ENCODE data around the gene MIER2. TPM values are rescaled to one million over a fixed set of nuclear protein-coding genes. Genes with fewer than 3 reads are reported as not detected.
"Not testable (repeated sequence)": the region's sequence is repeated elsewhere in the genome, so short reads cannot be mapped to it uniquely, and the experiment has no call there.

Gene MIER2
- total and polyA plus RNA-seq, 4 donors: 2.7 to 4.1 (median 3.7) TPM

GRCh38 chr19:271856-272255, 72.7 kb downstream of the MIER2 start:
- Histone ChIP-seq H3K9me3 (ENCODE audit: control insufficient read depth in 4 of 4, low read length in 3 of 4) (no peaks in the 10 kb centered on the region), H3K27me3 (ENCODE audit: control insufficient read depth in 4 of 4, insufficient read depth in 4 of 4, low read length in 3 of 4) (peaks cover 0 to 9% (median 0%) of the 10 kb centered on the region in 4 donors), H3K4me3 (ENCODE audit: low read depth in 1 of 3, low read length in 3 of 3) (no peak overlapping the region), H3K4me1 (ENCODE audit: control insufficient read depth in 4 of 4, insufficient read depth in 4 of 4, low read length in 3 of 4) (peaks cover 3 to 6% (median 4%) of the 10 kb centered on the region in 4 donors), H3K9ac (ENCODE audit: low read depth in 1 of 2, low read length in 2 of 2) (no peak overlapping the region), H3K27ac (ENCODE audit: low read depth in 1 of 2, low read length in 2 of 2) (no peak overlapping the region), H3K36me3 (ENCODE audit: control insufficient read depth in 4 of 4, insufficient read depth in 3 of 4, low read depth in 1 of 4, low read length in 3 of 4) (no peaks in the 10 kb centered on the region)
- DNase-seq (ENCODE audit: low spot score): no peak
- 67% methylated on average over 6 of the region's 6 CpGs for WGBS
- TF ChIP-seq HNF4A (conservative IDR thresholded peaks at IDR 0.05) (no peak), RXRA (IDR thresholded peaks at IDR 0.05) (no peak), HNF4G (IDR thresholded peaks at IDR 0.05) (no peak), ATF3 (IDR thresholded peaks at IDR 0.05) (no peak), FOXA2 (IDR thresholded peaks at IDR 0.05) (no peak), REST (IDR thresholded peaks at IDR 0.05) (no peak), RAD21 (IDR thresholded peaks at IDR 0.05) (no peak)

- not testable (repeated sequence) for DNase-seq (ENCODE audit: low spot score); H3K27me3 ChIP-seq (ENCODE audit: control insufficient read depth in 4 of 4, insufficient read depth in 4 of 4, low read length in 3 of 4); H3K36me3 ChIP-seq (ENCODE audit: control insufficient read depth in 4 of 4, insufficient read depth in 3 of 4, low read depth in 1 of 4, low read length in 3 of 4); H3K4me1 ChIP-seq (ENCODE audit: control insufficient read depth in 4 of 4, insufficient read depth in 4 of 4, low read length in 3 of 4); H3K9ac ChIP-seq (ENCODE audit: low read depth in 1 of 2, low read length in 2 of 2); H3K4me3 ChIP-seq (ENCODE audit: low read depth in 1 of 3, low read length in 3 of 3); H3K27ac ChIP-seq (ENCODE audit: low read depth in 1 of 2, low read length in 2 of 2); H3K9me3 ChIP-seq (ENCODE audit: control insufficient read depth in 4 of 4, low read length in 3 of 4)
- 72% methylated on average over 9 of the region's 12 CpGs for WGBS
Observed at GRCh38 chr19:270766-271318, 73.8 kb downstream of the MIER2 start.

- Histone ChIP-seq H3K4me3 (ENCODE audit: low read depth in 1 of 3, low read length in 3 of 3) (no peak overlapping the region), H3K36me3 (ENCODE audit: control insufficient read depth in 4 of 4, insufficient read depth in 3 of 4, low read depth in 1 of 4, low read length in 3 of 4) (no peaks in the 10 kb centered on the region), H3K4me1 (ENCODE audit: control insufficient read depth in 4 of 4, insufficient read depth in 4 of 4, low read length in 3 of 4) (peaks cover 4 to 9% (median 5%) of the 10 kb centered on the region in 4 donors), H3K27ac (ENCODE audit: low read depth in 1 of 2, low read length in 2 of 2) (no peak overlapping the region), H3K27me3 (ENCODE audit: control insufficient read depth in 4 of 4, insufficient read depth in 4 of 4, low read length in 3 of 4) (peaks cover 0 to 14% (median 4%) of the 10 kb centered on the region in 4 donors), H3K9ac (ENCODE audit: low read depth in 1 of 2, low read length in 2 of 2) (no peak overlapping the region), H3K9me3 (ENCODE audit: control insufficient read depth in 4 of 4, low read length in 3 of 4) (no peaks in the 10 kb centered on the region)
- no peak for DNase-seq (ENCODE audit: low spot score)
- TF ChIP-seq FOXA2 (IDR thresholded peaks at IDR 0.05): no peak
Observed at GRCh38 chr19:269241-269640, 75.4 kb downstream of the MIER2 start.

GRCh38 chr19:262125-262524, 82.5 kb downstream of the MIER2 start:
- Histone ChIP-seq H3K36me3 (ENCODE audit: control insufficient read depth in 4 of 4, insufficient read depth in 3 of 4, low read depth in 1 of 4, low read length in 3 of 4) (no peaks in the 10 kb centered on the region), H3K27ac (ENCODE audit: low read depth in 1 of 2, low read length in 2 of 2) (no peak overlapping the region), H3K4me1 (ENCODE audit: control insufficient read depth in 4 of 4, insufficient read depth in 4 of 4, low read length in 3 of 4) (peaks cover 2 to 5% (median 4%) of the 10 kb centered on the region in 4 donors), H3K4me3 (ENCODE audit: low read depth in 1 of 3, low read length in 3 of 3) (no peak overlapping the region), H3K9ac (ENCODE audit: low read depth in 1 of 2, low read length in 2 of 2) (no peak overlapping the region), H3K9me3 (ENCODE audit: control insufficient read depth in 4 of 4, low read length in 3 of 4) (no peaks in the 10 kb centered on the region), H3K27me3 (ENCODE audit: control insufficient read depth in 4 of 4, insufficient read depth in 4 of 4, low read length in 3 of 4) (peaks cover 0 to 9% (median 3%) of the 10 kb centered on the region in 4 donors)
- 79% methylated on average over 1 of the region's 1 CpG for WGBS
- DNase-seq (ENCODE audit: low spot score): no peak
- TF ChIP-seq ZBTB33 (IDR thresholded peaks at IDR 0.05) (no peak), YY1 (IDR thresholded peaks at IDR 0.05) (no peak), JUND (IDR thresholded peaks at IDR 0.05) (no peak), RXRA (IDR thresholded peaks at IDR 0.05) (no peak), GABPA (IDR thresholded peaks at IDR 0.05 in 1 of 2, conservative IDR thresholded peaks at IDR 0.05 in 1 of 2) (no peak), EGR1 (IDR thresholded peaks at IDR 0.05; ENCODE audit: low read depth in 2 of 2) (no peak), NR2F2 (IDR thresholded peaks at IDR 0.05) (no peak), MAX (IDR thresholded peaks at IDR 0.05) (no peak), RAD21 (IDR thresholded peaks at IDR 0.05) (no peak), ATF3 (IDR thresholded peaks at IDR 0.05) (no peak), HNF4A (conservative IDR thresholded peaks at IDR 0.05) (no peak), TAF1 (conservative IDR thresholded peaks at IDR 0.05) (no peak)

Data from liver (tissue), 9 donors.